Peyer's patch (tissue), 4 donors: ENCODE measurements around the gene SLC22A1. TPM values are rescaled to one million over a fixed set of nuclear protein-coding genes. Genes with fewer than 3 reads are reported as not detected.
"Not testable (repeated sequence)": the region's sequence is repeated elsewhere in the genome, so short reads cannot be mapped to it uniquely, and the experiment has no call there.

Experiments used
- DNase-seq, 3 donors: peaks; one replicate each; pipeline ENCODE4 v3.0.0-alpha.2; 2017 to 2019
- H3K27ac ChIP-seq, 4 donors: fragments of 200-600 bp; sonication (generic); one replicate each; pipeline ENCODE4 v1.5.1; 2016 to 2019
- H3K27me3 ChIP-seq, 2 donors: fragments of 200-600 bp; sonication (generic); one replicate each; pipeline ENCODE4 v1.5.1; 2019
- H3K36me3 ChIP-seq, 3 donors: fragments of 200-600 bp; sonication (generic); one replicate each; pipeline ENCODE4 v1.5.1; 2016 to 2019
- H3K4me1 ChIP-seq, 4 donors: fragments of 200-600 bp; sonication (generic); one replicate each; pipeline ENCODE4 v1.5.1; 2016 to 2019
- H3K4me3 ChIP-seq, 4 donors: fragments of 200-600 bp; sonication (generic); 1 replicate in 3 of 4; 2 replicates in 1 of 4; pipeline ENCODE4 v1.5.1; 2016 to 2019; ENCODE audit warnings: mild to moderate bottlenecking in 1 of 4
- H3K9me3 ChIP-seq, 4 donors: fragments of 200-600 bp; sonication (generic); one replicate each; pipeline ENCODE4 v1.5.1; 2016 to 2019; ENCODE audit warnings: mild to moderate bottlenecking in 1 of 4
- CTCF ChIP-seq, 6 experiments: fragments of 450-650 bp in 4 of 6; fragments of 200-600 bp in 2 of 6; sonication (generic) in 1 of 6; IDR thresholded peaks; one replicate each; pipeline ENCODE4 v1.5.1; 2017 to 2019; ENCODE audit warnings: antibody characterized with exemption in 6 of 6, mild to moderate bottlenecking in 3 of 6, moderate library complexity in 1 of 6
- POLR2A ChIP-seq, 2 donors: fragments of 450-650 bp; IDR thresholded peaks; one replicate each; pipeline ENCODE4 v1.5.1; 2017; ENCODE audit warnings: antibody characterized with exemption in 2 of 2, mild to moderate bottlenecking in 2 of 2, moderate library complexity in 2 of 2
- total RNA-seq, 4 donors: library from RNA; depleted of rRNA; stranded (reverse); fragments of >200 nt; gene quantifications; one replicate each; pipeline ENCODE4 v1.1.0, GENCODE V29; 2016

SLC22A1 gene
- total RNA-seq, 4 donors from 2014 or later, result 1.1 to 8.2 (median 4.7) TPM; not detected in 1

- Histone ChIP-seq H3K4me1 (peaks cover 0 to 4% (median 0%) of the 10 kb centered on the region in 4 donors), H3K27ac (no peak overlapping the region), H3K4me3 (no peak overlapping the region), H3K9me3 (no peaks in the 10 kb centered on the region), H3K27me3 (no peaks in the 10 kb centered on the region), H3K36me3 (no peaks in the 10 kb centered on the region)
- TF ChIP-seq POLR2A (IDR thresholded peaks at IDR 0.05), result no peak
- no peak for TF ChIP-seq CTCF (IDR thresholded peaks at IDR 0.05)
- no peak for DNase-seq
Measured at GRCh38 chr6:160160929-160161646, 39.5 kb downstream of the SLC22A1 start.

GRCh38 chr6:160161647-160161986, 40.0 kb downstream of the SLC22A1 start:
- Histone ChIP-seq H3K27ac (no peak overlapping the region), H3K9me3 (no peaks in the 10 kb centered on the region), H3K4me3 (no peak overlapping the region), H3K36me3 (no peaks in the 10 kb centered on the region), H3K27me3 (no peaks in the 10 kb centered on the region), H3K4me1 (peaks cover 0 to 4% (median 0%) of the 10 kb centered on the region in 4 donors)
- no peak for TF ChIP-seq CTCF (IDR thresholded peaks at IDR 0.05)
- TF ChIP-seq POLR2A (IDR thresholded peaks at IDR 0.05), result no peak
- DNase-seq, result no peak

- Histone ChIP-seq H3K27me3 (no peaks in the 10 kb centered on the region), H3K4me3 (no peak overlapping the region), H3K36me3 (no peaks in the 10 kb centered on the region), H3K9me3 (no peaks in the 10 kb centered on the region), H3K27ac (no peak overlapping the region), H3K4me1 (peaks cover 0 to 4% (median 0%) of the 10 kb centered on the region in 4 donors)
- DNase-seq, result no peak
- TF ChIP-seq CTCF (IDR thresholded peaks at IDR 0.05) (no peak), POLR2A (IDR thresholded peaks at IDR 0.05) (no peak)
Measured at GRCh38 chr6:160162030-160162566, 40.5 kb downstream of the SLC22A1 start.

GRCh38 chr6:160163425-160163824, 41.8 kb downstream of the SLC22A1 start:
- H3K9me3 ChIP-seq, result no peaks in the 10 kb centered on the region
- DNase-seq, result no peak
- no peaks in the 10 kb centered on the region for H3K27me3 ChIP-seq
- H3K27ac ChIP-seq, result no peak overlapping the region
- TF ChIP-seq POLR2A (IDR thresholded peaks at IDR 0.05) (no peak), CTCF (IDR thresholded peaks at IDR 0.05) (no peak)
- peaks cover 0 to 11% (median 0%) of the 10 kb centered on the region in 4 donors for H3K4me1 ChIP-seq
- no peak overlapping the region for H3K4me3 ChIP-seq
- no peaks in the 10 kb centered on the region for H3K36me3 ChIP-seq

- TF ChIP-seq CTCF (IDR thresholded peaks at IDR 0.05), result no peak
- no peak for TF ChIP-seq POLR2A (IDR thresholded peaks at IDR 0.05)
- Histone ChIP-seq H3K9me3 (no peaks in the 10 kb centered on the region), H3K27me3 (no peaks in the 10 kb centered on the region), H3K27ac (no peak overlapping the region), H3K4me3 (no peak overlapping the region), H3K36me3 (no peaks in the 10 kb centered on the region), H3K4me1 (peaks cover 0 to 12% (median 0%) of the 10 kb centered on the region in 4 donors)
- no peak for DNase-seq
Measured at GRCh38 chr6:160163912-160164311, 42.3 kb downstream of the SLC22A1 start.

- H3K4me3 ChIP-seq, H3K9me3 ChIP-seq, H3K27ac ChIP-seq: not testable (repeated sequence)
Measured at GRCh38 chr6:160165928-160166327, 44.3 kb downstream of the SLC22A1 start.

More at GRCh38 chr6:160165928-160166327, 44.3 kb downstream of the SLC22A1 start:
- H3K27me3 ChIP-seq, DNase-seq, H3K36me3 ChIP-seq: not testable (repeated sequence)
- peaks cover 0 to 12% (median 0%) of the 10 kb centered on the region in 4 donors for H3K4me1 ChIP-seq
